ENCODE measurements around the gene DRICH1. TPM values are rescaled to one million over a fixed set of nuclear protein-coding genes. Genes with fewer than 3 reads are reported as not detected.
A peak's percentile ranks its signal among the peaks of the same experiment; 100 is the strongest.
"Not testable (repeated sequence)": the region's sequence is repeated elsewhere in the genome, so short reads cannot be mapped to it uniquely, and the experiment has no call there.

The DRICH1 gene
- total RNA-seq, 1 experiment from 2014 or later: 4.8 TPM

- Histone ChIP-seq H3K27me3 (replicated peaks; ENCODE audit: control insufficient read depth, insufficient read depth, low read length) (no peaks in the 10 kb centered on the region), H3K36me3 (ENCODE audit: control insufficient read depth, insufficient read depth, low read length) (no peaks in the 10 kb centered on the region), H3K4me1 (0 out of 2 replicates have a peak, but pooled peaks cover 3% of the 10 kb centered on the region), H3K4me3 (ENCODE audit: low read depth, low read length) (no peak overlapping the region), H3K9me3 (no peaks in the 10 kb centered on the region)
- intact Hi-C loops (cut with micrococcal nuclease; ENCODE audit: unreplicated experiment): no loop called here
- Mint-ChIP-seq H3K4me3 (ENCODE audit: unreplicated experiment) (no peak overlapping the region), H3K27me3 (ENCODE audit: insufficient read depth, unreplicated experiment) (no peaks in the 10 kb centered on the region), H3K9me3 (ENCODE audit: unreplicated experiment) (no peaks in the 10 kb centered on the region), H3K4me1 (ENCODE audit: low read depth, unreplicated experiment) (no peaks in the 10 kb centered on the region), H3K36me3 (ENCODE audit: insufficient read depth, unreplicated experiment) (peaks cover 14% of the 10 kb centered on the region), H3K27ac (ENCODE audit: unreplicated experiment) (peak overlapping the region; percentile 70)
- ChIA-PET POLR2A (no interaction called here), CTCF (no interaction called here)
- no TSS peak for BruUV-seq (replicated peaks)
- no peak for TF ChIP-seq CTCF (IDR thresholded peaks at IDR 0.05; ENCODE audit: insufficient read depth in 1 of 2, low read depth in 1 of 2, low read length in 1 of 2, severe bottlenecking in 1 of 2, unreplicated experiment in 1 of 2)
- DNase-seq: peak in 1 of 2 experiments; percentile 15
These were observed 45.5 kb upstream of the DRICH1 start for GRCh38 chr22:23677701-23677995.

GRCh38 chr22:23676841-23677700, 45.0 kb upstream of the DRICH1 start:
- H3K36me3 ChIP-seq (ENCODE audit: control insufficient read depth, insufficient read depth, low read length); H3K27me3 ChIP-seq (replicated peaks; ENCODE audit: control insufficient read depth, insufficient read depth, low read length); intact Hi-C loops (cut with micrococcal nuclease; ENCODE audit: unreplicated experiment); H3K9me3 Mint-ChIP-seq (ENCODE audit: unreplicated experiment); H3K4me3 ChIP-seq (ENCODE audit: low read depth, low read length); H3K4me1 ChIP-seq; H3K9me3 ChIP-seq; H3K27me3 Mint-ChIP-seq (ENCODE audit: insufficient read depth, unreplicated experiment); H3K4me1 Mint-ChIP-seq (ENCODE audit: low read depth, unreplicated experiment); H3K4me3 Mint-ChIP-seq (ENCODE audit: unreplicated experiment); BruUV-seq (replicated peaks); POLR2A ChIA-PET; H3K27ac Mint-ChIP-seq (ENCODE audit: unreplicated experiment): not testable (repeated sequence)
- CTCF ChIA-PET: interaction anchor here (0.6 kb wide), 1 partner anchor 122 kb away, joined by 3 read pairs; no protein-coding TSS in a partner anchor
- DNase-seq: peak in 1 of 2 experiments; percentile 21
- peaks cover 12% of the 10 kb centered on the region for H3K36me3 Mint-ChIP-seq (ENCODE audit: insufficient read depth, unreplicated experiment)

- H3K4me3 Mint-ChIP-seq (ENCODE audit: unreplicated experiment): no peak overlapping the region
- Histone ChIP-seq H3K27me3 (replicated peaks; ENCODE audit: control insufficient read depth, insufficient read depth, low read length) (no peaks in the 10 kb centered on the region), H3K36me3 (ENCODE audit: control insufficient read depth, insufficient read depth, low read length) (no peaks in the 10 kb centered on the region), H3K4me1 (0 out of 2 replicates have a peak, but pooled peaks cover 3% of the 10 kb centered on the region), H3K9me3 (no peaks in the 10 kb centered on the region), H3K4me3 (ENCODE audit: low read depth, low read length) (no peak overlapping the region)
- no peak for TF ChIP-seq CTCF (IDR thresholded peaks at IDR 0.05; ENCODE audit: insufficient read depth in 1 of 2, low read depth in 1 of 2, low read length in 1 of 2, severe bottlenecking in 1 of 2, unreplicated experiment in 1 of 2)
- H3K9me3 Mint-ChIP-seq (ENCODE audit: unreplicated experiment): no peaks in the 10 kb centered on the region
- H3K27me3 Mint-ChIP-seq (ENCODE audit: insufficient read depth, unreplicated experiment): no peaks in the 10 kb centered on the region
- peak in 1 of 2 experiments; percentile 57 for DNase-seq
- ChIA-PET POLR2A (no interaction called here), CTCF (no interaction called here)
- no peaks in the 10 kb centered on the region for H3K4me1 Mint-ChIP-seq (ENCODE audit: low read depth, unreplicated experiment)
- no TSS peak for BruUV-seq (replicated peaks)
- peaks cover 9% of the 10 kb centered on the region for H3K36me3 Mint-ChIP-seq (ENCODE audit: insufficient read depth, unreplicated experiment)
- peak overlapping the region; percentile 42 for H3K27ac Mint-ChIP-seq (ENCODE audit: unreplicated experiment)
- intact Hi-C loops (cut with micrococcal nuclease; ENCODE audit: unreplicated experiment): no loop called here
These were observed 43.6 kb upstream of the DRICH1 start for GRCh38 chr22:23675502-23676415.

- H3K27me3 ChIP-seq (replicated peaks; ENCODE audit: control insufficient read depth, insufficient read depth, low read length); H3K9me3 ChIP-seq; H3K36me3 Mint-ChIP-seq (ENCODE audit: insufficient read depth, unreplicated experiment); H3K36me3 ChIP-seq (ENCODE audit: control insufficient read depth, insufficient read depth, low read length); H3K4me1 Mint-ChIP-seq (ENCODE audit: low read depth, unreplicated experiment); BruUV-seq (replicated peaks); POLR2A ChIA-PET; DNase-seq; H3K4me3 ChIP-seq (ENCODE audit: low read depth, low read length); CTCF ChIA-PET; H3K4me3 Mint-ChIP-seq (ENCODE audit: unreplicated experiment); H3K9me3 Mint-ChIP-seq (ENCODE audit: unreplicated experiment); H3K27me3 Mint-ChIP-seq (ENCODE audit: insufficient read depth, unreplicated experiment); intact Hi-C loops (cut with micrococcal nuclease; ENCODE audit: unreplicated experiment); H3K4me1 ChIP-seq: not testable (repeated sequence)
- peak overlapping the region; percentile 42 for H3K27ac Mint-ChIP-seq (ENCODE audit: unreplicated experiment)
These were observed 42.9 kb upstream of the DRICH1 start for GRCh38 chr22:23674886-23675501.
